Central memory CD4-positive, alpha-beta T cell (primary cell): ENCODE results near the gene KDM6A.
A peak's percentile ranks its signal among the peaks of the same experiment; 100 is the strongest.
"Not testable (repeated sequence)": the region's sequence is repeated elsewhere in the genome, so short reads cannot be mapped to it uniquely, and the experiment has no call there.

Experiments used
- DNase-seq: peaks from one replicate; pipeline ENCODE4 v3.0.0; 2022

The KDM6A gene

GRCh38 chrX:45011597-45011996 lies 138.6 kb downstream of the KDM6A start:
- no peak for DNase-seq

GRCh38 chrX:45017946-45018345 lies 145.0 kb downstream of the KDM6A start:
- DNase-seq = no peak

- no peak for DNase-seq
These were observed 149.2 kb downstream of the KDM6A start for GRCh38 chrX:45022150-45022549.

GRCh38 chrX:45024501-45024900 lies 151.5 kb downstream of the KDM6A start:
- DNase-seq = no peak

GRCh38 chrX:45026036-45026435 lies 153.0 kb downstream of the KDM6A start:
- no peak for DNase-seq

- no peak for DNase-seq
These were observed 158.9 kb downstream of the KDM6A start for GRCh38 chrX:45031830-45032378.

GRCh38 chrX:45035071-45035470 lies 162.1 kb downstream of the KDM6A start:
- no peak for DNase-seq

GRCh38 chrX:45036161-45036560 lies 163.2 kb downstream of the KDM6A start:
- no peak for DNase-seq

- not testable (repeated sequence) for DNase-seq
These were observed 167.1 kb downstream of the KDM6A start for GRCh38 chrX:45040137-45040536.

- no peak for DNase-seq
These were observed 173.4 kb downstream of the KDM6A start for GRCh38 chrX:45046417-45046816.

GRCh38 chrX:45050558-45050957 lies 177.6 kb downstream of the KDM6A start:
- DNase-seq = no peak

GRCh38 chrX:45056428-45057145 lies 183.6 kb downstream of the KDM6A start:
- DNase-seq = no peak

GRCh38 chrX:45059906-45060305 lies 186.9 kb downstream of the KDM6A start:
- not testable (repeated sequence) for DNase-seq

GRCh38 chrX:45063319-45064095 lies 190.5 kb downstream of the KDM6A start:
- DNase-seq = no peak

- DNase-seq = peak; percentile 40
These were observed 195.6 kb downstream of the KDM6A start for GRCh38 chrX:45068569-45068968.

GRCh38 chrX:45070116-45071007 lies 197.4 kb downstream of the KDM6A start:
- DNase-seq = peak; percentile 29

GRCh38 chrX:45073011-45073410 lies 200.0 kb downstream of the KDM6A start:
- not testable (repeated sequence) for DNase-seq

GRCh38 chrX:45077748-45078424 lies 204.9 kb downstream of the KDM6A start:
- no peak for DNase-seq

- DNase-seq = no peak
These were observed 210.3 kb downstream of the KDM6A start for GRCh38 chrX:45083314-45083713.

- DNase-seq = no peak
These were observed 237.5 kb downstream of the KDM6A start for GRCh38 chrX:45110494-45110893.

GRCh38 chrX:45126158-45126557 lies 253.2 kb downstream of the KDM6A start:
- DNase-seq = no peak

GRCh38 chrX:45128896-45129454 lies 256.0 kb downstream of the KDM6A start:
- no peak for DNase-seq
